Lower lobe of right lung (tissue), 2 donors: ENCODE data around the gene SLBP. TPM values are rescaled to one million over a fixed set of nuclear protein-coding genes. Genes with fewer than 3 reads are reported as not detected.

ENCODE experiments used
- ATAC-seq, 2 donors: fragments of 200-7000 bp; cut with Tn5 transposase; one replicate each; pipeline ENCODE4 v1.9.1; 2020 to 2022; ENCODE audit warnings: mild to moderate bottlenecking in 2 of 2, moderate library complexity in 2 of 2
- DNase-seq: peaks from one replicate; pipeline ENCODE4 v3.0.0-alpha.2; 2020
- H3K27ac ChIP-seq: fragments of 200-600 bp; one replicate; pipeline ENCODE4 v1.8.0; 2022
- H3K27me3 ChIP-seq: fragments of 200-600 bp; one replicate; pipeline ENCODE4 v1.8.0; 2022; ENCODE audit warnings: low read depth
- H3K36me3 ChIP-seq: fragments of 200-600 bp; one replicate; pipeline ENCODE4 v1.8.0; 2022; ENCODE audit warnings: mild to moderate bottlenecking
- H3K4me1 ChIP-seq: fragments of 200-600 bp; one replicate; pipeline ENCODE4 v1.8.0; 2022
- H3K4me3 ChIP-seq: fragments of 200-600 bp; one replicate; pipeline ENCODE4 v1.8.0; 2022; ENCODE audit warnings: mild to moderate bottlenecking
- H3K9me3 ChIP-seq: fragments of 200-600 bp; one replicate; pipeline ENCODE4 v1.8.0; 2022
- CTCF ChIP-seq: fragments of 200-600 bp; IDR thresholded peaks from one replicate; pipeline ENCODE4 v1.8.0; 2022; ENCODE audit warnings: antibody characterized with exemption, mild to moderate bottlenecking
- intact Hi-C: fragments of 100-400 bp; cut with DNase I; formaldehyde crosslinking; loops from one replicate; pipeline ENCODE4 v1.11.0; 2022
- total RNA-seq: library from RNA; stranded (reverse); fragmentation: NEBNext Ultra II Directional; extraction: Animal tissue kit (Norgen Biotek cat#: 25700); gene quantifications from one replicate; pipeline ENCODE4 v1.2.1, GENCODE V29; 2021
- donor health status: DM: no; HTN: yes; CAD: no; lungs with severe emphysema.

The SLBP gene
- total RNA-seq, 1 donor from 2014 or later: 31.6 TPM

GRCh38 chr4:1726146-1726934 is 14.2 kb upstream of the SLBP start:
- intact Hi-C loops: loop anchor here (5.0 kb wide), 1 partner anchor 34 kb away; no protein-coding TSS in a partner anchor
- TF ChIP-seq CTCF: peak; percentile 99
- H3K4me1 ChIP-seq: peaks cover 62% of the 10 kb centered on the region
- H3K4me3 ChIP-seq: no peak overlapping the region
- DNase-seq (peak; percentile 92), ATAC-seq (peak; percentile 76 to 78)
- H3K27ac ChIP-seq: peak overlapping the region; percentile 78
- H3K36me3 ChIP-seq: peaks cover 6% of the 10 kb centered on the region
- H3K27me3 ChIP-seq: no peaks in the 10 kb centered on the region
- H3K9me3 ChIP-seq: no peaks in the 10 kb centered on the region

- no peak for TF ChIP-seq CTCF
- no peaks in the 10 kb centered on the region for H3K36me3 ChIP-seq
- H3K4me3 ChIP-seq: no peak overlapping the region
- intact Hi-C loops: loop anchor here (5.0 kb wide), 1 partner anchor 33 kb away; no protein-coding TSS in a partner anchor
- no peaks in the 10 kb centered on the region for H3K9me3 ChIP-seq
- peaks cover 62% of the 10 kb centered on the region for H3K4me1 ChIP-seq
- DNase-seq (no peak), ATAC-seq (no peak)
- H3K27ac ChIP-seq: no peak overlapping the region
- no peaks in the 10 kb centered on the region for H3K27me3 ChIP-seq
Measured at GRCh38 chr4:1725521-1725920, 13.4 kb upstream of the SLBP start.

- peak overlapping the region; percentile 95 for H3K27ac ChIP-seq
- DNase-seq (peak; percentile 54), ATAC-seq (no peak)
- TF ChIP-seq CTCF: no peak
- peaks cover 62% of the 10 kb centered on the region for H3K4me1 ChIP-seq
- peaks cover 6% of the 10 kb centered on the region for H3K36me3 ChIP-seq
- H3K9me3 ChIP-seq: no peaks in the 10 kb centered on the region
- peak overlapping the region; percentile 39 for H3K4me3 ChIP-seq
- intact Hi-C loops: no loop called here
- no peaks in the 10 kb centered on the region for H3K27me3 ChIP-seq
Measured at GRCh38 chr4:1723131-1723801, 11.1 kb upstream of the SLBP start.

- DNase-seq (peak; percentile 50), ATAC-seq (no peak)
- peaks cover 59% of the 10 kb centered on the region for H3K4me1 ChIP-seq
- peaks cover 12% of the 10 kb centered on the region for H3K36me3 ChIP-seq
- peak overlapping the region; percentile 80 for H3K4me3 ChIP-seq
- H3K9me3 ChIP-seq: no peaks in the 10 kb centered on the region
- H3K27ac ChIP-seq: peak overlapping the region; percentile 95
- no peak for TF ChIP-seq CTCF
- intact Hi-C loops: no loop called here
- H3K27me3 ChIP-seq: no peaks in the 10 kb centered on the region
Measured at GRCh38 chr4:1722551-1723118, 10.5 kb upstream of the SLBP start.

GRCh38 chr4:1721666-1722550 is 9.8 kb upstream of the SLBP start:
- DNase-seq (peak; percentile 51), ATAC-seq (no peak)
- Histone ChIP-seq H3K36me3 (peaks cover 20% of the 10 kb centered on the region), H3K4me1 (peaks cover 52% of the 10 kb centered on the region), H3K9me3 (no peaks in the 10 kb centered on the region), H3K27ac (peak overlapping the region; percentile 95), H3K27me3 (no peaks in the 10 kb centered on the region), H3K4me3 (peak overlapping the region; percentile 80)
- intact Hi-C loops: no loop called here
- TF ChIP-seq CTCF: no peak
